ENCODE data around the gene SYT9.

DNA sequence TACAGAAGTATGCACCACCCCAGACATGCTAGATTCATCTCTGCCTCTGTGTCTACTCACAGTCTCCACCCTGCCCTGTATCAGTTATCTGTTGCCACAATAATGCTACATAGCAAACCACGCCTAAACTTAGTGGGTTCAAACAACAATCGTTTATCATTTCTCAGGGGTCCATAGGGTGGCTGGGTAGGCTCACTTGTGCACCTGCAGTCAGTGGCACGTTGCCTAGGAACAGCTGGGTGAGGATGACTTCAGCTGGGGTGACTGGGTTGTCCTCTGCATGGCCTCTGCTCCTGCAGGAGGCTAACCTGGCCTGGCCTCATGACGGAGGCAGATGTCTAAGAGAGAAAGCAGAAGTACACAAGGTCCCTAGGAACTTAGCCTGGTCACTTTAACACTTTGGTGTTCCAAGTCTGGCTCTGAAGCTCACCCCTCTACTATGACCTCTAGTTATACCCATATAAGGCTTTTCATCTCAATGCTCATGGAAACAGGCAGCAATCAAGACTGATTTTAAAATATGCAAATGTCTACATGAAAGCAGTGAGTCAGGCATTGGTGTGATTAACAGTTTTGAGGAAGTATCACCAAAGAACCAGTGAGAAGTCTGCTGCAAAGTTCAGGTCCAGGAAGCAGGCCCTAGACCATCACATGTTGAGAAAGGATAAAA lies 244.3 kb downstream of the SYT9 start:
- no peak for TF ChIP-seq POLR2AphosphoS5 (IDR thresholded peaks at IDR 0.05)
- no peak for TF ChIP-seq POLR2A (IDR thresholded peaks at IDR 0.05)

Data from suprapubic skin (tissue), 4 donors.